ENCODE data around the gene PDE8A.

DNA sequence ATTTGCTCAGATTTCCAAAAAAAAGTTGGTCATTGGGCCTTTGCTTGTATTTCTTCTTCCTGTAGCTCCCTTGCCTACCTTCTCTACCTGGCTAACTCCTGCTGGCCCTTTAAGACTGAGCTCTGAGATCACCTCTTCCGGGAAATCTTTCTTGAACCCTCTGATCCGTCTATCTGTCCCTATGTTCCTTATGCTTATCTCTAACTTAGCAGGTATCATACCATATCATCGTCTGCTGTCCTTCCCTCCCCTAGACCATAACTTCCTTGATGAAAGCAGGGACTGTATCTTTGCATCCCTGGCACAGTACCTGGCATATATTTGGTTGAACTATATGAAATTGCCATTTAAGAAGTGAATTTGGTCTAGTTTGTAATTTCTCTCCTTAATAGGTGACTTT lies 42.3 kb downstream of the PDE8A start:
- TF ChIP-seq, protein P1, sequence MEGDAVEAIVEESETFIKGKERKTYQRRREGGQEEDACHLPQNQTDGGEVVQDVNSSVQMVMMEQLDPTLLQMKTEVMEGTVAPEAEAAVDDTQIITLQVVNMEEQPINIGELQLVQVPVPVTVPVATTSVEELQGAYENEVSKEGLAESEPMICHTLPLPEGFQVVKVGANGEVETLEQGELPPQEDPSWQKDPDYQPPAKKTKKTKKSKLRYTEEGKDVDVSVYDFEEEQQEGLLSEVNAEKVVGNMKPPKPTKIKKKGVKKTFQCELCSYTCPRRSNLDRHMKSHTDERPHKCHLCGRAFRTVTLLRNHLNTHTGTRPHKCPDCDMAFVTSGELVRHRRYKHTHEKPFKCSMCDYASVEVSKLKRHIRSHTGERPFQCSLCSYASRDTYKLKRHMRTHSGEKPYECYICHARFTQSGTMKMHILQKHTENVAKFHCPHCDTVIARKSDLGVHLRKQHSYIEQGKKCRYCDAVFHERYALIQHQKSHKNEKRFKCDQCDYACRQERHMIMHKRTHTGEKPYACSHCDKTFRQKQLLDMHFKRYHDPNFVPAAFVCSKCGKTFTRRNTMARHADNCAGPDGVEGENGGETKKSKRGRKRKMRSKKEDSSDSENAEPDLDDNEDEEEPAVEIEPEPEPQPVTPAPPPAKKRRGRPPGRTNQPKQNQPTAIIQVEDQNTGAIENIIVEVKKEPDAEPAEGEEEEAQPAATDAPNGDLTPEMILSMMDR (IDR thresholded peaks at IDR 0.05), result no peak
- TF ChIP-seq POLR2A (IDR thresholded peaks at IDR 0.05), result no peak
